ENCODE data around the gene NAA38.

The NAA38 gene

DNA sequence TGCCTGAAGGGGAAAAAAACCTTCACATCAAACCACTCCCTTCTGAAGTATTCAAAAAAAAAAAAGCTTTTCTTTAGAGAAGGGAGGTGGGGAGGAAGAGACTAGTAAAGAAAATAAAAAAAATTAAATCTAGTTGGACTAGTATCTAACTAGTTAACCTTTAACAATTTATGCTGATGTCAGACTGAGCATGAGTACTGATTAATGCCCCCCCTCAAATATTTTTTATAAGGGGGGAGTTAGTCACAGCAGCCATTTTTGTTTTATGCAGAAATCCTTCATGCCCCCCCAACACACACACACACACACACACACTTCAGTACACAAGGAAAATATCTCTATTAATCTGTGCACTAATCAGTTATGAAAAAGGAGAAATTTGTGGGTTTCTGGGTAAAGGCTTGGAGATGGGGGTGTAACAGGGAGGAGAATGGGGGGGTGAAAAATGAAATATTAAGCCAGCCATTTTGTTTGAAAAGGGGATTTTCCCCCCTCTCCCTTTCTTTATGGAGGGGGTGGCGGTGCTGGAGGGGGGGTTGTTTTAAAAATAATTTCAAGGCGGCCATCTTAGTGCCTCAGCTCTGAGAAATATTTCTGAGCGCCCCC lies 26.5 kb upstream of the NAA38 start (continued):
- TF ChIP-seq ZNF791 (tag by site-specific recombination; IDR thresholded peaks at IDR 0.05) (no peak), SP7 (tag by site-specific recombination; IDR thresholded peaks at IDR 0.05) (0 out of 2 replicates have a peak, but pooled peaks have one; percentile 30), ZNF311 (tag by site-specific recombination; IDR thresholded peaks at IDR 0.05; ENCODE audit: borderline replicate concordance) (no peak), ZNF645 (tag by site-specific recombination; IDR thresholded peaks at IDR 0.05) (no peak), ZNF248 (tag by site-specific recombination; IDR thresholded peaks at IDR 0.05) (no peak), PRDM1 (tag by site-specific recombination; IDR thresholded peaks at IDR 0.05) (no peak), ZNF274 (IDR thresholded peaks at IDR 0.05; ENCODE audit: low read length) (no peak), ZNF274 (tag by site-specific recombination; IDR thresholded peaks at IDR 0.05; ENCODE audit: borderline replicate concordance) (no peak), ZNF423 (tag by site-specific recombination; IDR thresholded peaks at IDR 0.05) (no peak), ZNF366 (tag by site-specific recombination; conservative IDR thresholded peaks at IDR 0.05) (peak; percentile 32; the same call in 1 of the 2 replicates), ZNF19 (tag by site-specific recombination; IDR thresholded peaks at IDR 0.05; ENCODE audit: low read depth) (no peak), ZIC2 (tag by site-specific recombination; IDR thresholded peaks at IDR 0.05) (no peak), ZNF157 (tag by site-specific recombination; IDR thresholded peaks at IDR 0.05) (no peak), ZNF488 (tag by site-specific recombination; IDR thresholded peaks at IDR 0.05) (no peak)

DNA sequence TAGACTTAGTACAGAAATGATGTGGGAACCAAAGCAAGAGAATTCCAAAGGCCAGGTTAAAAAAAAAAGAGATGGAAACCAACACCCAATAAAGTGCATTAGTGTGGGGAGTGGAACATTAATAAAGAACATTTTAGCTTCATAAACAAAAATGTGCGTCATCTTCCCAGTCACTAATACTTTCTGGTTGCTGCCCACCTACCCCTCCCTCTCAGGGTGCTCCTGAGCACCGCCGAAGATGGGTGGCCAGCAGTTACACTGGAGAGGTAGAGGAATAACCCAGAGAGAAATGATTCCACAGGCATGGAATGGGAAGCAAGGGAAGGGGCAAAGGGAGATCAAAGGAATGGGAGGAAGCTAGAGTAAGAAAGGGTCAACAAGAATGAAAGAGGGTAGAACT lies 25.3 kb upstream of the NAA38 start:
- no peak for TF ChIP-seq KLF9 (tag by site-specific recombination; IDR thresholded peaks at IDR 0.05; ENCODE audit: low read depth)
- TF ChIP-seq ZNF366 (tag by site-specific recombination; conservative IDR thresholded peaks at IDR 0.05): 0 out of 2 replicates have a peak, but pooled peaks have one; percentile 22
- Histone ChIP-seq H3K4me3 (ENCODE audit: low read depth, low read length) (no peak overlapping the region), H3K9me3 (ENCODE audit: control insufficient read depth, insufficient read depth, low read depth, low read length) (no peaks in the 10 kb centered on the region), H3K4me1 (ENCODE audit: control insufficient read depth, insufficient read depth, low read length) (peaks cover 11% of the 10 kb centered on the region), H3K36me3 (ENCODE audit: control insufficient read depth in 2 of 2, insufficient read depth in 1 of 2, low read length in 2 of 2) (peaks cover 29 to 46% of the 10 kb centered on the region in 2 experiments), H3K27ac (ENCODE audit: extremely low read depth, low read depth, low read length) (no peak overlapping the region)
- ChIA-PET POLR2A (interaction anchor here (0.5 kb wide), 1 partner anchor 272 kb away, joined by 4 read pairs; no protein-coding TSS in a partner anchor), CTCF (interaction anchor here (0.7 to 2.1 kb wide), 6 partner anchors 15 to 268 kb away, joined by 3 to 23 read pairs (median 4); partner anchors contain the start of gene FXR2)

DNA sequence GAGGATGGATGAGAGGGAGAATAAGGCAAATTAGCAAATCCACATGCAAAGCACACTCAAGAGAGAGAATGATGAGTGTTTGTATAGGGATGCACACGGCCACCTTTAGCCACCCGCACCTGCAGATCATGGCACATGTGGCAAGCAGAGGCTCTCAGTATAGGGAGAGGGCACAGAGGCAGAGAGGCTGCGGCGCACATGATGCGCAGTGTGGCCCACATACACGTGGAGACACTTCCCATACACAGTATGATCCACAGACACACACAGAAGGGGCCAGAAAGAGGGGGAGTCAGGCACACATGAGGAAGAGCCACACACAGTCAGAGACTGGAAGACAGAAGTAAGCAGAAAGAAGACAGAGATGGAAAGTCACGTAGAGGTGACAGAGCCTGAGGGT lies 24.7 kb upstream of the NAA38 start:
- Histone ChIP-seq H3K27ac (ENCODE audit: extremely low read depth, low read depth, low read length) (no peak overlapping the region), H3K36me3 (ENCODE audit: control insufficient read depth in 2 of 2, insufficient read depth in 1 of 2, low read length in 2 of 2) (peaks cover 31 to 51% of the 10 kb centered on the region in 2 experiments), H3K4me1 (ENCODE audit: control insufficient read depth, insufficient read depth, low read length) (peaks cover 11% of the 10 kb centered on the region), H3K4me3 (ENCODE audit: low read depth, low read length) (no peak overlapping the region), H3K9me3 (ENCODE audit: control insufficient read depth, insufficient read depth, low read depth, low read length) (no peaks in the 10 kb centered on the region)
- POLR2A ChIA-PET: no interaction called here
- CTCF ChIA-PET: interaction anchor here (1.2 to 2.1 kb wide), 2 partner anchors 19 to 23 kb away, joined by 4 to 23 read pairs; no protein-coding TSS in a partner anchor
- no peak for TF ChIP-seq ZNF624 (tag by site-specific recombination; IDR thresholded peaks at IDR 0.05)
- no peak for TF ChIP-seq SP7 (tag by site-specific recombination; IDR thresholded peaks at IDR 0.05)
- TF ChIP-seq ZNF341 (tag by site-specific recombination; IDR thresholded peaks at IDR 0.05; ENCODE audit: low read depth): peak; percentile 57; the same call in 1 of the 2 replicates
- TF ChIP-seq ZBTB17 (tag by site-specific recombination; IDR thresholded peaks at IDR 0.05): 0 out of 2 replicates have a peak, but pooled peaks have one; percentile 17
- TF ChIP-seq ZNF335 (tag by site-specific recombination; conservative IDR thresholded peaks at IDR 0.05): 0 out of 2 replicates have a peak, but pooled peaks have one; percentile 16

Measured in HEK293 (cell line).